ENCODE measurements around the gene MYO1F.
"Not testable (repeated sequence)": the region's sequence is repeated elsewhere in the genome, so short reads cannot be mapped to it uniquely, and the experiment has no call there.

Gene MYO1F

GRCh38 chr19:8577247-8577646, at the start of gene MYO1F:
Gene MYO1F, minus strand, starts transcription at chr19:8577442. Its CDS starts 133 bp downstream, at chr19:8577309.
- DNase-seq (ENCODE audit: low read depth), result no peak

- no peak for DNase-seq (ENCODE audit: low read depth)
These were observed 49.6 kb upstream of the MYO1F start for GRCh38 chr19:8626842-8627241.

- not testable (repeated sequence) for DNase-seq (ENCODE audit: low read depth)
These were observed 45.6 kb upstream of the MYO1F start for GRCh38 chr19:8622886-8623285.

GRCh38 chr19:8618751-8619150, 41.5 kb upstream of the MYO1F start:
- DNase-seq (ENCODE audit: low read depth), result no peak

- DNase-seq (ENCODE audit: low read depth), result no peak
These were observed 40.7 kb upstream of the MYO1F start for GRCh38 chr19:8617984-8618383.

- DNase-seq (ENCODE audit: low read depth), result not testable (repeated sequence)
These were observed 40.1 kb upstream of the MYO1F start for GRCh38 chr19:8617325-8617724.

- DNase-seq (ENCODE audit: low read depth), result no peak
These were observed 39.6 kb upstream of the MYO1F start for GRCh38 chr19:8616861-8617260.

- DNase-seq (ENCODE audit: low read depth), result no peak
These were observed 38.8 kb upstream of the MYO1F start for GRCh38 chr19:8615813-8616596.

- DNase-seq (ENCODE audit: low read depth), result peak; percentile 18
These were observed 37.8 kb upstream of the MYO1F start for GRCh38 chr19:8615024-8615423.

GRCh38 chr19:8614455-8614854, 37.2 kb upstream of the MYO1F start:
- no peak for DNase-seq (ENCODE audit: low read depth)

- DNase-seq (ENCODE audit: low read depth), result no peak
These were observed 35.5 kb upstream of the MYO1F start for GRCh38 chr19:8612807-8613171.

- DNase-seq (ENCODE audit: low read depth), result peak; percentile 78
These were observed 34.9 kb upstream of the MYO1F start for GRCh38 chr19:8611877-8612806.

GRCh38 chr19:8611391-8611876, 34.2 kb upstream of the MYO1F start:
- DNase-seq (ENCODE audit: low read depth), result no peak

- DNase-seq (ENCODE audit: low read depth), result no peak
These were observed 33.7 kb upstream of the MYO1F start for GRCh38 chr19:8610936-8611300.

GRCh38 chr19:8610041-8610935, 33.0 kb upstream of the MYO1F start, which contains the start of gene ADAMTS10:
Gene ADAMTS10, minus strand, starts transcription at chr19:8610715. Its CDS starts 5,005 bp downstream, at chr19:8605710.
- no peak for DNase-seq (ENCODE audit: low read depth)

- DNase-seq (ENCODE audit: low read depth), result peak; percentile 27
These were observed 32.2 kb upstream of the MYO1F start for GRCh38 chr19:8609279-8610040.

GRCh38 chr19:8608941-8609278, 31.7 kb upstream of the MYO1F start:
- no peak for DNase-seq (ENCODE audit: low read depth)

GRCh38 chr19:8607386-8607785, 30.1 kb upstream of the MYO1F start:
- DNase-seq (ENCODE audit: low read depth), result peak; percentile 79

- DNase-seq (ENCODE audit: low read depth), result no peak
These were observed 28.3 kb upstream of the MYO1F start for GRCh38 chr19:8605514-8605913.

- DNase-seq (ENCODE audit: low read depth), result no peak
These were observed 24.6 kb upstream of the MYO1F start for GRCh38 chr19:8601796-8602195.

- DNase-seq (ENCODE audit: low read depth), result no peak
These were observed 23.6 kb upstream of the MYO1F start for GRCh38 chr19:8600816-8601215.
